ENCODE measurements around the gene UACA. TPM values are rescaled to one million over a fixed set of nuclear protein-coding genes. Genes with fewer than 3 reads are reported as not detected.

The UACA gene
- total RNA-seq, 1 experiment from 2014 or later = 44.8 TPM

DNA sequence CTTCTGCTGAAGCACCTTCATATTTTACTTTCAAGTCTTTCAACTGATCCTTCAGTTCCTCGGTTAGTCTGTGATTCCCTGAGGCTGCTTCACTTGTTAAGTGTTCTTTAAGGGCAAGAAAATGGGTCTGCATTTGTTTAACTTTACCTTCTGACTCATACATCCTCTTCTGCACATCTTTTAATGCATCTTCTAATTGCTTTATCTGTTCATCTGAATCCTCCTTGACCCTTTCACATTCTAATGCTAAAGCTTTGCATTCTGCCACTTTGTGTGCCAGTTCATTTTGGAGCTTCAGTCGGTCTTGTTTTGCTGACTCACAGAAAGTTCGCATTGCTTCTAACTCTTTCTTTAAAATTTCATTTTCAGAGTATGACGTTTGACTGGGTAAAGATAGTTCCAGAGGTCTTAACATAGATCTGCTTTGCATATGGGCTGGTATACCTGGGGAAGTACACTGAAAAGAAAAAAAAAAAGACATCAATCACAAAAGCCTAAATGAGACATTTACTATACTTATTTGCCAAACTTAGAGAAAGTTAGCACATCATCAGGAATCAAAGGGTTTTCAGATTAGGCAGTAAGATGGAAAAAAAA lies 94.3 kb downstream of the UACA start:
- Mint-ChIP-seq H3K4me1 (peaks cover 7% of the 10 kb centered on the region), H3K36me3 (no peaks in the 10 kb centered on the region; the same call in 1 of the 2 replicates), H3K4me3 (no peak overlapping the region), H3K27me3 (ENCODE audit: low read depth) (no peaks in the 10 kb centered on the region), H3K9me3 (no peaks in the 10 kb centered on the region), H3K27ac (no peak overlapping the region)
- DNase-seq (ENCODE audit: low spot score) (no peak), ATAC-seq (no peak)
- TF ChIP-seq FOXP4 (CRISPR knock-in tag; IDR thresholded peaks at IDR 0.05) (no peak), ZNF232 (CRISPR knock-in tag; IDR thresholded peaks at IDR 0.05) (no peak), FOXJ3 (CRISPR knock-in tag; IDR thresholded peaks at IDR 0.05; ENCODE audit: borderline replicate concordance) (no peak), SP1 (CRISPR knock-in tag; conservative IDR thresholded peaks at IDR 0.05) (no peak), TEAD1 (CRISPR knock-in tag; IDR thresholded peaks at IDR 0.05) (no peak), JUN (CRISPR knock-in tag; IDR thresholded peaks at IDR 0.05) (no peak), CBFB (CRISPR knock-in tag; IDR thresholded peaks at IDR 0.05; ENCODE audit: low read depth) (no peak), ATF1 (CRISPR knock-in tag; IDR thresholded peaks at IDR 0.05) (no peak), CTCF (IDR thresholded peaks at IDR 0.05) (no peak), ZNF416 (CRISPR knock-in tag; IDR thresholded peaks at IDR 0.05) (no peak)
- TF ChIP-seq, protein P1, sequence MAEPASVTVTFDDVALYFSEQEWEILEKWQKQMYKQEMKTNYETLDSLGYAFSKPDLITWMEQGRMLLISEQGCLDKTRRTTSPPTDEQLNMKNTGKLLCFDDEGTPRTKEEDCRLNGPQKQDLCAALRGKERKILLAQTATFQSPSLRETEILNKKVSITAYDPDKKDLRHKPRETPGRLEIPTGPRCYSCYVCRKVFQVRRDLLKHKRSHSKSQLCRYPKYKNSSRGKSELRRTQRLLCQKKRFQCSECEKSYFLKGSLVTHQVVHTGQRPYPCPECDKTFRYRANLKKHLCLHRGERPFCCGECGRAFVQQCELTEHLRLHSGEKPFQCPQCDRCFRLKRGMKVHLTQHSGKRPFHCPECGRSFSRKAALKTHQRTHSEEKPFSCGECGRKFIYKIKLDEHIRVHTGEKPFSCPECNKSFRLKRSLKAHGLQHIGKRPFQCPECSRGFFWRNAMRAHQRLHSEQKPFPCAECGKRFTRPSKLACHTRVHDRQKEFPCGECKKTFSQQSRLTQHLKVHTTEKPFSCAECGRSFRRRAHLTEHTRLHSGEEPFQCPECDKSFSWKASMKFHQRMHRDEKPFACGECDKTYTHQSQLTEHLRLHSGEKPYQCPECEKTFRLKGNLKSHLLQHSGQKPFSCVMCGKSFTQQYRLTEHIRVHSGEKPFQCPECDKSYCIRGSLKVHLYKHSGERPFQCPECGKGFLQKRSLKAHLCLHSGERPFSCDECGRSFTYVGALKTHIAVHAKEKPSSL (CRISPR knock-in tag; conservative IDR thresholded peaks at IDR 0.05) = no peak
- TF ChIP-seq, protein P2, sequence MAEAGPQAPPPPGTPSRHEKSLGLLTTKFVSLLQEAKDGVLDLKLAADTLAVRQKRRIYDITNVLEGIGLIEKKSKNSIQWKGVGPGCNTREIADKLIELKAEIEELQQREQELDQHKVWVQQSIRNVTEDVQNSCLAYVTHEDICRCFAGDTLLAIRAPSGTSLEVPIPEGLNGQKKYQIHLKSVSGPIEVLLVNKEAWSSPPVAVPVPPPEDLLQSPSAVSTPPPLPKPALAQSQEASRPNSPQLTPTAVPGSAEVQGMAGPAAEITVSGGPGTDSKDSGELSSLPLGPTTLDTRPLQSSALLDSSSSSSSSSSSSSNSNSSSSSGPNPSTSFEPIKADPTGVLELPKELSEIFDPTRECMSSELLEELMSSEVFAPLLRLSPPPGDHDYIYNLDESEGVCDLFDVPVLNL (CRISPR knock-in tag; IDR thresholded peaks at IDR 0.05; ENCODE audit: borderline replicate concordance, low read depth) = no peak
- POLR2A ChIA-PET = interaction anchor here (0.5 kb wide), 1 partner anchor 1220 kb away, joined by 4 read pairs; no protein-coding TSS in a partner anchor
- CTCF ChIA-PET = interaction anchor here (1.0 to 1.6 kb wide), 3 partner anchors 11 to 143 kb away, joined by 3 to 5 read pairs (median 4); no protein-coding TSS in a partner anchor

DNA sequence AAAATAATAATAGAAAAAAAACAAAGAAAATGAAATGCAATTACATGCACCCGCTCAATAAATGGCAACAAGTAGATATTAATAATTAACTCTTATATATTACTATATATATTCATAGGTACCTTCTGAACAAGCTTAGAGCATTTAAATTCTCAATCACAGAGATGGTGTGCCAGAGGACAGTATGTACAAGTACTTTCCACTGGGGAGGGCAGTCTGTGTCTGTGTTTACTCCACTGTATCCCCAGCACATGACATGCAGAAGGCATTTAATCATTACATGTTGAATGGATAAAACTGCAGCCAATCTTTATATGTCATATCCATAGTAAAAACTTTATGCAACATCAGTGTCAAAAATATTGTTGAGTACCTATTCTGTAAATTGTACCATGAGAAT lies 97.8 kb downstream of the UACA start:
- TF ChIP-seq CBFB (CRISPR knock-in tag; IDR thresholded peaks at IDR 0.05; ENCODE audit: low read depth) = no peak
- no peak for TF ChIP-seq TCF7 (CRISPR knock-in tag; IDR thresholded peaks at IDR 0.05; ENCODE audit: low read depth)
- Mint-ChIP-seq H3K36me3 (peaks cover 3% of the 10 kb centered on the region), H3K4me3 (no peak overlapping the region), H3K27ac (no peak overlapping the region), H3K27me3 (ENCODE audit: low read depth) (no peaks in the 10 kb centered on the region), H3K4me1 (peaks cover 11% of the 10 kb centered on the region), H3K9me3 (no peaks in the 10 kb centered on the region)
- ChIA-PET CTCF (no interaction called here), POLR2A (no interaction called here)
- no peak for DNase-seq (ENCODE audit: low spot score)
- no peak for ATAC-seq

DNA sequence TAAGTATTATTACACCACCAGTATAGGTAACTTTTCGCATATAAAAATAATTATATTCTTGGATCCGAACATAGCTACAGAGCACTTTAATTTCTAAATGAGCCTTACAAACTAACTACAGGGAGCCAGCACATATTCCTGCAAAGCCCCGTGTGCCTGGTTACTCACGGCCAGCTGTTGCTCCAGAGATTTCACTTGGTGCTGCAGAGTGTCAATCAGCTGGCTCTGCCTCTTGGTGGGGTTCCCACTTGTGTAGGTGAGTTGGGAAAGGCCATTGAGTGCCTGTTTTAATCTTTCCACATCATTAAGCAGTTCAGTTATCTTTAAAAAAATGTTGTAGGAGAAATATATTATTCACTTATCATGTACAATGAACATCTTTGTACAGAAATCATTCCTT lies 98.9 kb downstream of the UACA start:
- Mint-ChIP-seq H3K36me3 (peaks cover 3% of the 10 kb centered on the region), H3K27ac (no peak overlapping the region), H3K27me3 (ENCODE audit: low read depth) (no peaks in the 10 kb centered on the region), H3K4me1 (peaks cover 11% of the 10 kb centered on the region), H3K4me3 (no peak overlapping the region), H3K9me3 (no peaks in the 10 kb centered on the region)
- CTCF ChIA-PET = interaction anchor here (0.6 to 0.9 kb wide), 2 partner anchors 96 to 1079 kb away, joined by 3 read pairs; no protein-coding TSS in a partner anchor
- POLR2A ChIA-PET = no interaction called here
- no peak for DNase-seq (ENCODE audit: low spot score)
- ATAC-seq = no peak
- TF ChIP-seq FOXP4 (CRISPR knock-in tag; IDR thresholded peaks at IDR 0.05) = no peak
- TF ChIP-seq NFATC4 (CRISPR knock-in tag; IDR thresholded peaks at IDR 0.05) = no peak
- TF ChIP-seq ZNF317 (CRISPR knock-in tag; IDR thresholded peaks at IDR 0.05; ENCODE audit: borderline replicate concordance, low read depth) = no peak
- no peak for TF ChIP-seq TEAD4 (CRISPR knock-in tag; IDR thresholded peaks at IDR 0.05)
- TF ChIP-seq, protein P3, sequence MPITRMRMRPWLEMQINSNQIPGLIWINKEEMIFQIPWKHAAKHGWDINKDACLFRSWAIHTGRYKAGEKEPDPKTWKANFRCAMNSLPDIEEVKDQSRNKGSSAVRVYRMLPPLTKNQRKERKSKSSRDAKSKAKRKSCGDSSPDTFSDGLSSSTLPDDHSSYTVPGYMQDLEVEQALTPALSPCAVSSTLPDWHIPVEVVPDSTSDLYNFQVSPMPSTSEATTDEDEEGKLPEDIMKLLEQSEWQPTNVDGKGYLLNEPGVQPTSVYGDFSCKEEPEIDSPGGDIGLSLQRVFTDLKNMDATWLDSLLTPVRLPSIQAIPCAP (CRISPR knock-in tag; IDR thresholded peaks at IDR 0.05) = no peak
- no peak for TF ChIP-seq GTF2I (CRISPR knock-in tag; conservative IDR thresholded peaks at IDR 0.05)
- no peak for TF ChIP-seq TP53 (CRISPR knock-in tag; IDR thresholded peaks at IDR 0.05)
- TF ChIP-seq, protein P4, sequence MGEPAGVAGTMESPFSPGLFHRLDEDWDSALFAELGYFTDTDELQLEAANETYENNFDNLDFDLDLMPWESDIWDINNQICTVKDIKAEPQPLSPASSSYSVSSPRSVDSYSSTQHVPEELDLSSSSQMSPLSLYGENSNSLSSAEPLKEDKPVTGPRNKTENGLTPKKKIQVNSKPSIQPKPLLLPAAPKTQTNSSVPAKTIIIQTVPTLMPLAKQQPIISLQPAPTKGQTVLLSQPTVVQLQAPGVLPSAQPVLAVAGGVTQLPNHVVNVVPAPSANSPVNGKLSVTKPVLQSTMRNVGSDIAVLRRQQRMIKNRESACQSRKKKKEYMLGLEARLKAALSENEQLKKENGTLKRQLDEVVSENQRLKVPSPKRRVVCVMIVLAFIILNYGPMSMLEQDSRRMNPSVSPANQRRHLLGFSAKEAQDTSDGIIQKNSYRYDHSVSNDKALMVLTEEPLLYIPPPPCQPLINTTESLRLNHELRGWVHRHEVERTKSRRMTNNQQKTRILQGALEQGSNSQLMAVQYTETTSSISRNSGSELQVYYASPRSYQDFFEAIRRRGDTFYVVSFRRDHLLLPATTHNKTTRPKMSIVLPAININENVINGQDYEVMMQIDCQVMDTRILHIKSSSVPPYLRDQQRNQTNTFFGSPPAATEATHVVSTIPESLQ (CRISPR knock-in tag; IDR thresholded peaks at IDR 0.05) = no peak
